Urinary bladder (tissue), 2 donors: ENCODE measurements around the gene GRHL3. TPM values are rescaled to one million over a fixed set of nuclear protein-coding genes. Genes with fewer than 3 reads are reported as not detected.

Experiments used
- polyA plus RNA-seq: library from polyadenylated mRNA; stranded (reverse); fragments of 200-250 nt; gene quantifications from one replicate; pipeline ENCODE4 v1.2.3, GENCODE V29; 2013
- total RNA-seq: library from RNA; depleted of rRNA; stranded (reverse); fragments of >200 nt; gene quantifications from one replicate; pipeline ENCODE4 v1.2.3, GENCODE V29; 2014
- donor health status: healthy.

Gene GRHL3
- total and polyA plus RNA-seq, 2 donors: 7.6 to 15.1 TPM

Other genes with a start within 250 kb of the GRHL3 start
- gene MYOM3, start 207.2 kb upstream of the GRHL3 start, total RNA-seq: 7.7 TPM
- gene MYOM3, start 207.2 kb upstream of the GRHL3 start, polyA plus RNA-seq: 0.29 TPM
- not detected for gene IL22RA1, start 176.2 kb upstream of the GRHL3 start, total RNA-seq
- 0.11 TPM for gene IL22RA1, start 176.2 kb upstream of the GRHL3 start, polyA plus RNA-seq
- gene IFNLR1, start 132.1 kb upstream of the GRHL3 start, total RNA-seq: 0.79 TPM
- gene IFNLR1, start 132.1 kb upstream of the GRHL3 start, polyA plus RNA-seq: 0.51 TPM
- 2.4 TPM for gene STPG1, start 94.4 kb downstream of the GRHL3 start, total RNA-seq
- 4.6 TPM for gene STPG1, start 94.4 kb downstream of the GRHL3 start, polyA plus RNA-seq
- gene NIPAL3, start 96.4 kb downstream of the GRHL3 start, total RNA-seq: 13.9 TPM
- gene NIPAL3, start 96.4 kb downstream of the GRHL3 start, polyA plus RNA-seq: 10.8 TPM
- 8.6 TPM for gene RCAN3, start 183.5 kb downstream of the GRHL3 start, total RNA-seq
- 2.6 TPM for gene RCAN3, start 183.5 kb downstream of the GRHL3 start, polyA plus RNA-seq
- 0.16 TPM for gene NCMAP, start 236.7 kb downstream of the GRHL3 start, total RNA-seq
- gene NCMAP, start 236.7 kb downstream of the GRHL3 start, polyA plus RNA-seq: 0.20 TPM